SK-N-SH (cell line): ENCODE measurements around the gene ATF7IP2.

Source experiments
- CTCF ChIP-seq: fragments of 200-600 bp; sonication (generic); IDR thresholded peaks from 2 replicates; pipeline ENCODE4 v1.6.1; 2017; ENCODE audit warnings: antibody characterized with exemption, mild to moderate bottlenecking, moderate library complexity
- ELF1 ChIP-seq: IDR thresholded peaks from 2 replicates; pipeline ENCODE4 v1.4.0; 2012
- EP300 ChIP-seq, 2 experiments: IDR thresholded peaks; 2 replicates each; pipeline versions ENCODE4 v1.4.0 to v1.6.1; 2012; ENCODE audit warnings: borderline replicate concordance in 1 of 2, low read depth in 1 of 2, low read length in 1 of 2
- EZH2phosphoT487 ChIP-seq: fragments of 200-600 bp; sonication (generic); IDR thresholded peaks from 2 replicates; pipeline ENCODE4 v1.6.1; 2017; ENCODE audit warnings: low read depth, mixed run types, mild to moderate bottlenecking, antibody characterized with exemption, moderate library complexity, borderline replicate concordance
- FOXJ3 ChIP-seq: sonication (generic); formaldehyde crosslinking; IDR thresholded peaks from 2 replicates; pipeline ENCODE4 v1.5.1; 2020; ENCODE audit warnings: mild to moderate bottlenecking, missing genetic modification reagents
- POLR2AphosphoS5 ChIP-seq: IDR thresholded peaks from 2 replicates; pipeline ENCODE4 v1.6.1; 2012; ENCODE audit warnings: low read depth, low read length
- REST ChIP-seq: IDR thresholded peaks from 2 replicates; pipeline ENCODE4 v1.6.1; 2012; ENCODE audit warnings: mild to moderate bottlenecking, low read depth, low read length, moderate library complexity
- SIN3A ChIP-seq: IDR thresholded peaks from 2 replicates; pipeline ENCODE4 v1.6.1; 2012; ENCODE audit warnings: low read depth, mild to moderate bottlenecking, low read length, moderate library complexity, borderline replicate concordance
- SMC3 ChIP-seq: IDR thresholded peaks from 2 replicates; pipeline ENCODE4 v1.6.1; 2012; ENCODE audit warnings: low read depth, low read length, improper control_type of control experiment
- TAF1 ChIP-seq: IDR thresholded peaks from 2 replicates; pipeline ENCODE4 v1.6.1; 2012; ENCODE audit warnings: low read depth, mild to moderate bottlenecking, low read length, moderate library complexity, borderline replicate concordance
- TCF12 ChIP-seq: IDR thresholded peaks from 2 replicates; pipeline ENCODE4 v1.4.0; 2012
- ZBTB33 ChIP-seq: IDR thresholded peaks from 2 replicates; pipeline ENCODE4 v1.4.0; 2012; ENCODE audit warnings: low read depth, borderline replicate concordance
- TF ChIP-seq, protein P1 (sequence below): fragments of 150-350 bp; IDR thresholded peaks from 2 replicates; pipeline ENCODE4 v1.6.1; 2017; ENCODE audit warnings: antibody characterized with exemption, low read length, low read depth, borderline replicate concordance

GRCh38 chr16:10519297-10519696 is 133.4 kb downstream of the ATF7IP2 start:
- TF ChIP-seq REST = no peak
- no peak for TF ChIP-seq ZBTB33
- TF ChIP-seq, protein P1, sequence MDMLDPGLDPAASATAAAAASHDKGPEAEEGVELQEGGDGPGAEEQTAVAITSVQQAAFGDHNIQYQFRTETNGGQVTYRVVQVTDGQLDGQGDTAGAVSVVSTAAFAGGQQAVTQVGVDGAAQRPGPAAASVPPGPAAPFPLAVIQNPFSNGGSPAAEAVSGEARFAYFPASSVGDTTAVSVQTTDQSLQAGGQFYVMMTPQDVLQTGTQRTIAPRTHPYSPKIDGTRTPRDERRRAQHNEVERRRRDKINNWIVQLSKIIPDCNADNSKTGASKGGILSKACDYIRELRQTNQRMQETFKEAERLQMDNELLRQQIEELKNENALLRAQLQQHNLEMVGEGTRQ = no peak
- TF ChIP-seq SIN3A = no peak
- no peak for TF ChIP-seq POLR2AphosphoS5
- no peak for TF ChIP-seq CTCF
- no peak for TF ChIP-seq SMC3
- TF ChIP-seq TCF12 = no peak
- TF ChIP-seq TAF1 = no peak
- TF ChIP-seq ELF1 = no peak
- TF ChIP-seq EZH2phosphoT487 = no peak
- TF ChIP-seq EP300 (IDR thresholded peaks at IDR 0.05; ENCODE audit: borderline replicate concordance in 1 of 2, low read depth in 1 of 2, low read length in 1 of 2) = no peak
- TF ChIP-seq FOXJ3 (CRISPR knock-in tag) = no peak
